Measurements from ENCODE around the gene MET.
"Not testable (repeated sequence)": the region's sequence is repeated elsewhere in the genome, so short reads cannot be mapped to it uniquely, and the experiment has no call there.

MET gene

GRCh38 chr7:116671681-116672595, at the start of gene MET:
Gene MET, plus strand, starts transcription at chr7:116672196. Its CDS starts 26,889 bp downstream, at chr7:116699085.
- DNase-seq (ENCODE audit: low read depth in 1 of 2, low spot score in 1 of 2) = no peak

- no peak for DNase-seq (ENCODE audit: low read depth in 1 of 2, low spot score in 1 of 2)
These were observed 45.1 kb upstream of the MET start for GRCh38 chr7:116626886-116627285.

GRCh38 chr7:116629051-116629463, 42.9 kb upstream of the MET start:
- no peak for DNase-seq (ENCODE audit: low read depth in 1 of 2, low spot score in 1 of 2)

GRCh38 chr7:116630357-116630756, 41.6 kb upstream of the MET start:
- no peak for DNase-seq (ENCODE audit: low read depth in 1 of 2, low spot score in 1 of 2)

GRCh38 chr7:116630932-116631671, 40.9 kb upstream of the MET start:
- no peak for DNase-seq (ENCODE audit: low read depth in 1 of 2, low spot score in 1 of 2)

- no peak for DNase-seq (ENCODE audit: low read depth in 1 of 2, low spot score in 1 of 2)
These were observed 40.3 kb upstream of the MET start for GRCh38 chr7:116631676-116632075.

- no peak for DNase-seq (ENCODE audit: low read depth in 1 of 2, low spot score in 1 of 2)
These were observed 39.6 kb upstream of the MET start for GRCh38 chr7:116632384-116632783.

GRCh38 chr7:116633131-116633988, 38.6 kb upstream of the MET start:
- no peak for DNase-seq (ENCODE audit: low read depth in 1 of 2, low spot score in 1 of 2)

GRCh38 chr7:116636997-116637396, 35.0 kb upstream of the MET start:
- no peak for DNase-seq (ENCODE audit: low read depth in 1 of 2, low spot score in 1 of 2)

GRCh38 chr7:116638592-116638991, 33.4 kb upstream of the MET start:
- DNase-seq (ENCODE audit: low read depth in 1 of 2, low spot score in 1 of 2) = not testable (repeated sequence)

- no peak for DNase-seq (ENCODE audit: low read depth in 1 of 2, low spot score in 1 of 2)
These were observed 30.3 kb upstream of the MET start for GRCh38 chr7:116641551-116642153.

GRCh38 chr7:116643148-116643547, 28.8 kb upstream of the MET start:
- not testable (repeated sequence) for DNase-seq (ENCODE audit: low read depth in 1 of 2, low spot score in 1 of 2)

GRCh38 chr7:116644628-116645027, 27.4 kb upstream of the MET start:
- DNase-seq (ENCODE audit: low read depth in 1 of 2, low spot score in 1 of 2) = no peak

- no peak for DNase-seq (ENCODE audit: low read depth in 1 of 2, low spot score in 1 of 2)
These were observed 24.7 kb upstream of the MET start for GRCh38 chr7:116647290-116647689.

- no peak for DNase-seq (ENCODE audit: low read depth in 1 of 2, low spot score in 1 of 2)
These were observed 24.1 kb upstream of the MET start for GRCh38 chr7:116647861-116648260.

GRCh38 chr7:116650436-116650835, 21.6 kb upstream of the MET start:
- no peak for DNase-seq (ENCODE audit: low read depth in 1 of 2, low spot score in 1 of 2)

GRCh38 chr7:116652793-116653192, 19.2 kb upstream of the MET start:
- no peak for DNase-seq (ENCODE audit: low read depth in 1 of 2, low spot score in 1 of 2)

- no peak for DNase-seq (ENCODE audit: low read depth in 1 of 2, low spot score in 1 of 2)
These were observed 18.8 kb upstream of the MET start for GRCh38 chr7:116653204-116653603.

GRCh38 chr7:116653646-116654045, 18.4 kb upstream of the MET start:
- no peak for DNase-seq (ENCODE audit: low read depth in 1 of 2, low spot score in 1 of 2)

- not testable (repeated sequence) for DNase-seq (ENCODE audit: low read depth in 1 of 2, low spot score in 1 of 2)
These were observed 12.7 kb upstream of the MET start for GRCh38 chr7:116659248-116659647.

GRCh38 chr7:116661865-116662264, 10.1 kb upstream of the MET start:
- no peak for DNase-seq (ENCODE audit: low read depth in 1 of 2, low spot score in 1 of 2)

Measured in activated CD4-positive, alpha-beta T cell treated with anti-CD3 and anti-CD28 coated beads, Interleukin-2, amount 50 U/mL, for 24 hours (primary cell).